HG03196 (cell line): Measurements from ENCODE around the gene LTBP3.
"Not testable (repeated sequence)": the region's sequence is repeated elsewhere in the genome, so short reads cannot be mapped to it uniquely, and the experiment has no call there.

Experiments
- ATAC-seq: cut with Tn5 transposase; IDR thresholded peaks from one replicate; pipeline ENCODE4 v1.9.1; 2021; ENCODE audit not compliant: unreplicated experiment

Gene LTBP3

GRCh38 chr11:65572356-65573051 is 14.3 kb upstream of the LTBP3 start, which contains the start of gene FAM89B:
FAM89B (plus strand) TSS chr11:65572538; CDS start chr11:65572670, 132 bp downstream.
- no peak for ATAC-seq

GRCh38 chr11:65571940-65572339 is 13.8 kb upstream of the LTBP3 start:
- no peak for ATAC-seq

GRCh38 chr11:65571420-65571819 is 13.3 kb upstream of the LTBP3 start:
- no peak for ATAC-seq

GRCh38 chr11:65569973-65570918 is 12.1 kb upstream of the LTBP3 start, which contains the start of gene ZNRD2:
ZNRD2 (plus strand) TSS chr11:65570477; CDS start chr11:65570492, 15 bp downstream.
- ATAC-seq: peak; percentile 56

GRCh38 chr11:65569164-65569972 is 11.2 kb upstream of the LTBP3 start:
- peak; percentile 2 for ATAC-seq

- no peak for ATAC-seq
Measured at GRCh38 chr11:65565624-65566453, 7.7 kb upstream of the LTBP3 start.

GRCh38 chr11:65564879-65565559 is 6.9 kb upstream of the LTBP3 start:
- ATAC-seq: not testable (repeated sequence)

- no peak for ATAC-seq
Measured at GRCh38 chr11:65563601-65564000, 5.4 kb upstream of the LTBP3 start.

GRCh38 chr11:65562788-65563187 is 4.6 kb upstream of the LTBP3 start:
- ATAC-seq: no peak

- no peak for ATAC-seq
Measured at GRCh38 chr11:65562020-65562419, 3.9 kb upstream of the LTBP3 start.

- ATAC-seq: no peak
Measured at GRCh38 chr11:65560555-65561418, 2.6 kb upstream of the LTBP3 start.

GRCh38 chr11:65559951-65560537 is 1.9 kb upstream of the LTBP3 start:
- no peak for ATAC-seq

- no peak for ATAC-seq
Measured at GRCh38 chr11:65559535-65559934, 1.4 kb upstream of the LTBP3 start.

GRCh38 chr11:65558930-65559509 is 861 bp upstream of the LTBP3 start:
- no peak for ATAC-seq

GRCh38 chr11:65557280-65558001 is 718 bp downstream of the LTBP3 start:
- ATAC-seq: no peak

- no peak for ATAC-seq
Measured at GRCh38 chr11:65556470-65557279, 1.5 kb downstream of the LTBP3 start.
